Limb (tissue), 2 donors: ENCODE measurements around the gene RPL19.
A peak's percentile ranks its signal among the peaks of the same experiment; 100 is the strongest.

Source experiments
- DNase-seq, 2 donors: peaks; one replicate each; pipeline ENCODE4 v3.0.0-alpha.2; 2016; ENCODE audit errors: extremely low spot score in 2 of 2

RPL19 gene

DNA sequence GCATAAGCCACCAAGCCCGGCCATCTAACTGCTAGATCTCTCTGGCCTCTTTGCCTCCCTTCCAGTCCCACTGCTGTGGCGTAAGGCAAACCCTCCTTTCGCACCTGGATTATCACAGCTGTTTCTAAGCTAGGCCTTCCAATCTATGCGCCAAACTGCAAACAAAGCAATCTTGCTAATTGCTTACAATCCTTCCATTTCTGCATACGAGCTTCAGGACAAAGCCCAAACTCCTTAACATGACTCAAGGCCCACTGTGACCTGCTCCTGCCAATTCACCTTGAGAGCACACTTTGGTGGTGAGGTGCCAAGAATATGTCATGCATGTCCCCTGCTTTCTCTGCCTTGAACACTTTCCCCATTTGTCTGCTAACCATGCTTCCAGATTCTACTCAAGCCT is 28.1 kb upstream of the RPL19 start:
- no peak for DNase-seq

DNA sequence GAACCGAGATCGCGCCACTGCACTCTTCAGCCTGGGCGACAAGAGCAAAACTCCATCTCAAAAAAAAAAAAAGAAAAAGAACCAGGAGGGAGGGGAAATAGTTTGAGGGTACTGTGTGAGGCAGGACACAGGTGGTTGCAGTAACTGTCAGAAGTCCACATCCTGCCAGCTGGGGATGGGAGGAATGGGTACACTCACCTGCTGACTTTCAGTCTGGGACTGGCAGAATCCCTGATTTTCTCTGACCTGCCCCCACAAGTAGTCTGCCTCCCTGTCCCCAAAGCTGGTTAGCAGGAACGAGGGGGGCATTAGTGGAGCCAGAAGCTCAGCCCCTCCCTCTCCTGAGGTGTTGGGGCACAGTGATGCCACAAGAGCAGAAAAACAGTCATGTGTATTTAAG is 27.0 kb upstream of the RPL19 start:
- no peak for DNase-seq

DNA sequence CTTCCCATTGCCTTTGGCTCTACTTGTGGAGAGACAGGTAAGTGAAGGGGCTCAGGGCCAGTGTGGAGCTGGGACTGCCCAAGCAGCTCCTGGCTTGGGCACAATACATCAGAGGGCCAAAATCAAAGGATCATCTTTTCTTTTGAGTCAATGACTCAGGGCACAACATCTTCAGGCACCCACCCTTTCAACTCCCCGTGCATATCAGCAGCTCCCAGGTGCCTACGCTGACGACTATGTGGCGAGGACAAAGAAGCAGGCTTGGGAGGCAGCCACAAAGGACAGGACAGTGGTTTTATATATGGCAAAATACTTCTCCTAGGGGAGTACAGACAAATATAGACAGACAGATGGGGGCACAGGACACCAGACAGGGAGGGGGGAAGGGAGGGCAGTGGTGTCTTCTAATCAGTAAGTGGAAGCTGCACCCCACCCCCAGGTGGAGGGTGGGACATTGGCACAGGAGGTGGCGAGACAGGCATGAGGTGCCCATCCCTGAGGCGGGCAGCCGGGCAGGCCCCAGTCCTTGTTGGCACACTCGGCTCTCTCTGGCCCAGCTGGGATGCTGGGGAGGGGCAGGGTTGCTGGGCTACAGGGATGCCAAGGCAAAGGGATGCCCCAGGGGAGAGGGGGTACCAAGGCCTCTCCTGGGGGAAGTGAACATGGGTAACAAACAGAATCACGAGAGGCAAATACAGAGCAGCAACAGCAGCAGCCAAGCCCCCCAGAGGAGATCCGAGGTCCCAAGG is 26.4 kb upstream of the RPL19 start:
- peak in 1 of 2 donors; percentile 44 for DNase-seq

DNA sequence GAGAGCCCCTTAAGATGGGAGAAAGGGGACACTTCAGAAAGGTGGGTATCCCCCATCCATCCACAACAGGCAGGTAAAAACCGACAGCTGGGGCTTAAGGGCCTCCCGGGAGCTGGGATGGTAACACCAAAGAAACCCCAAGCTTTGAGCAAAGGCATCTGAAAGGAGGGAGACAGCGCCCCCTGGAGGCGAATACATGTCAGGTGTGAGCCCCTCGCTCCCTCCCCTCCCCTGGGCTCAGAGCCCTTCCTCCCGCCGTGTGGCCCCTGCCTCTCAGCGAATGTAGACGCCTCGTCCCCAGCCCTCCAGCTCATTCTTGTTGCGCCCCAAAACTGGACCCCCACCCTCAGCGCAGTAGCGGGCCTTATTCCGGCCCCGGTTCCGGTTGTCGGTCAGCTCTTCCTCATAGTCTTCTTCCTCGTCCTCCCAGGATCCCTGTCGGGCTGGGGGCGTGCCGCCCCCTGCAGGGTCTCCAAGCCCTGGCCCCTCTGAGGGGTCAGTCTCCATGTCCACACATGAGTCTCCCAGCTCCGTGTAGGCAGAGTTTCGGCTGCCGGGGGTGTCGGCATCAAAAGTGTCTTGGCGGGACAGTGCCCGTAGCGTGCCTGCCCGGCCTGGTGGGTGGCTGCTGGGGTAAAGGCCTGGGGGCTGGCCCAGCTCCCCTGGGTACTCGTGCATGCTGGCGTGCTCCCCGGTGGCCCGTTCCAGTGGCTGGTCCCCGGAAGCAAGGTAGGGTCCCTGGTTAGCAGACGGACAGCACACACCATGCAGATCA is 25.0 kb upstream of the RPL19 start:
- peak; percentile 73 to 76 for DNase-seq

DNA sequence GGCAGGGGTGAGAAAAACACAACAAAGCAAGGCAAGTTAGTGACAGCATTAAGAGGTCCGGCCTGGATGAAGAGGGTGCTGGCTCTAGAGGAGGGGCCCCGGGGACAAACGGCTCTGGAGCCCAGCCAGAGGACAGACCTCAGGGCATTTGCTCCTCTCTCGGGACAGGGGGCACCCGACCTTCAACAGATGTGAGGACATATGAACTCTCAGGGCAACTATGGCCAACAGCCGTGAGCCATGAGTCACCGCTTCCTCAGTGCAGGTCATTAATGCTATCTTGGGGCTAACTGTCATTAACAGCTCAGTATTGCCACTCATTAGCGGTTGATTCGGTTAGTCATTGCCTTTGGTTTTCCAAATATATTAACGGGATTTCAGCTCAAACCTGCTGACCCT is 24.4 kb upstream of the RPL19 start:
- DNase-seq = no peak

DNA sequence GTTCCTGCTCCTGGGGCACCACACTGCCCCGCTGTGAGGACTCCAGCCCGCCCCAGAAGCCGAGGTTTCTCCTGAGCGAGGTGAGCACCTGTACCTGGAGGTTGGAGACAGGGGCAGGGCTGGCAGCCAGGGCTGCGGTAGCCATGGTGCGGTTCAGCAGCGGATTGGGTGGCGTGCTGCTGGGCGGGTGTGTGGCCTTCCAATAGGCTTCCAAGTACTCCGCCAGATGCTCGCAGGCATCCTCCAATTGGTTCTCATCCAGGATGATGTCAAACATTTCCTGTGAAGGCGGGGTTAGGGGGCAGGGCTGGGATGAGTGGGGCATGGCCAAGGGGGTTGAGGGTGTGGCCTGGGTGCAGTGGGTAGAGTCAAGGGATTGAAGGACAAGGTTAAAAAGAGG is 22.8 kb upstream of the RPL19 start:
- DNase-seq = no peak

DNA sequence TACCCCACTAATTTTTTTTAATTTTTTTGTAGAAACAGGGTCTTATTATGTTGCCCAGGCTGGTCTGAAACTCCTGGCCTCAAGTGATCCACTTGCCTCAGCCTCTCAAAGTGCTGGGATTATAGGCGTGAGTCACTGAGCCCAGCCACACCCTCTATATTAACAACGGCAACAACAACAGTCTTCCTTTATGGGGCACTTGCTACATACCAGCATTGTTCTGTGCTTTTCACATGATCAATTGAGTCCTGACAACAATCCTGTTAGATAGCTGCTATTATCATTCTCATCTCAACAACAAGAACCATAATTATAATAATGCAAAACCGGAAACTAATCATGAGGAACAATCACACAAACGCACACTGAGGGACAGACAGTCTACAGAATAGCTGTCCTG is 21.5 kb upstream of the RPL19 start:
- DNase-seq = no peak

DNA sequence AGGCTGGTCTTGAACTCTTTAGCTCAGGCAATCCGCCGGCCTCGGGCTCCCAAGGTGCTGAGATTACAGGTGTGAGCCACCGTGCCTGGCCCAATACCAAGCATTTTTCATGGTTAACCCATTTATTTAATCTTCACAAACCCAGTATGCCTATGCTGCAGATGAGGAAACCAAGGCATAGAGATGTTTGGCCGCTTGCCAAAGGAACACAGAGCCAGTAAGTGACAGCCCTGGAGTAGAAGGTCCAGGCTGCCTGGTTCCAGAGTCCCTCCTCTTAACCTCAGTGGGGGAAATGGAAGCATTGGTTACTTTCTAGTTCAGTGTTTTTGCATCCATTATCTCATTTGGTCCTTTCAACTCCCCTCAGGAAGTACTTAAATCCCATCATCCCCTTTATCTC is 18.8 kb upstream of the RPL19 start:
- no peak for DNase-seq

DNA sequence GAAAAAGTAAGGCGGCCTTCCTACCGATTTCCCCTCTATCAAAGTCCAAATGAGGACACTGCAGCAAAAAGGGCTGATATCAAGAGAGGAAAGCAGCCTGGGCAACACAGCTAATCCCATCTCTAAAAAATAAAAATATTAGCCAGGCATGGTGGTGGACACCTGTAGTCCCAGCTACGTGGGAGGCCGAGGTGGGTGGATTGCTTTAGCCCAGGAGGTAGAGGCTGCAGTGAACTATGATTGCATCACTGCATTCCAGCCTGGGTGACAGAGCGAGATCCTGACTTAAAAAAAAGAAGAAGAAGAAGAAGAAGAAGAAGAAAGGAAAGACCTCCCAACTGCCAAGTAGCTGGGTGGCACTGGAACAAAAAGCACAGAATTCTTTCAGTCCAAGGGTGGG is 17.0 kb upstream of the RPL19 start:
- DNase-seq = no peak

DNA sequence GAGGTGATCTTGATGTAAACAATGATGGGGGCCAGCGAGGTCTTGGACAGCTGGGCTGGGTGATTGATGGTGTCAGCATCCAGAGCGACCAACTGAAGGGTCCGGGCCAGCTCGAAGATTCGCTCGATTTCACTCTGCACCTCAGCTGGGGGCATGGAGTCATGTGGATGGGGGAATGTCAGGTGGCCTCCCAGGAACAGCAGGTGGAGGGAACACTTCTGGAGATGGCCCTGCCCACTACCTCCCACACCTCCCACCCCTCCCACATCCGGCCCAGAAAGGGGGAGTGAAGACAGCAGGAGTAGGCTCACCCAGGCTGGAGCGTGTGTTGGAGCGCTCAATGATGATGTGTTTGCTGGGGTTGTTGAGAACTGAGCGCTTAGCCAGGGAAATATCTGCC is 16.4 kb upstream of the RPL19 start:
- DNase-seq = no peak

DNA sequence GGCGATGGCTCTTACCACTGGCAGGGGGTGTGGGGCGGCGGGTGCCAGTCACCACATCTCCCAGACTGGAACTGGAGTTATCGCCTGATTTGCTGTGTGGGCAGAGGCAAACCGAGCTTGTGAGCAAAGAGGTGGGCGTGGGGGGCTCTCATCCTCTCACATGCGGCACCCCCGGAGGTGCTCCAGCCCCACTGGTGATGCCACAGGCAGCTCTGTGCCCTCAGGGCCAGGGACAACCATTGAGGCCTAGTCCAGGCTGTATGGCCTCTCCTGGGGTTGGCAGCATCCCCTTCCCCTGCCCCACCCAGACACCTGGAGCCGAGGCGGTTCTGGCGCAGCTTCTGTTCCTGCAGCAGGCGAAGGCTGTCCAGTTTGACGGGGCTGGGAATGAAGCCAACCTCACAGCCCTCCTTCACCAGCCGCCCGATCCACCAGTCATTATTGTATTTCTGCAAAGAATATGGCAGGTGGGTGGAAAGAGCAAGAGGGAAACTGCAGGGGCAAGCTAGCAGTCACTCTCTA is 13.5 kb upstream of the RPL19 start:
- DNase-seq = no peak

DNA sequence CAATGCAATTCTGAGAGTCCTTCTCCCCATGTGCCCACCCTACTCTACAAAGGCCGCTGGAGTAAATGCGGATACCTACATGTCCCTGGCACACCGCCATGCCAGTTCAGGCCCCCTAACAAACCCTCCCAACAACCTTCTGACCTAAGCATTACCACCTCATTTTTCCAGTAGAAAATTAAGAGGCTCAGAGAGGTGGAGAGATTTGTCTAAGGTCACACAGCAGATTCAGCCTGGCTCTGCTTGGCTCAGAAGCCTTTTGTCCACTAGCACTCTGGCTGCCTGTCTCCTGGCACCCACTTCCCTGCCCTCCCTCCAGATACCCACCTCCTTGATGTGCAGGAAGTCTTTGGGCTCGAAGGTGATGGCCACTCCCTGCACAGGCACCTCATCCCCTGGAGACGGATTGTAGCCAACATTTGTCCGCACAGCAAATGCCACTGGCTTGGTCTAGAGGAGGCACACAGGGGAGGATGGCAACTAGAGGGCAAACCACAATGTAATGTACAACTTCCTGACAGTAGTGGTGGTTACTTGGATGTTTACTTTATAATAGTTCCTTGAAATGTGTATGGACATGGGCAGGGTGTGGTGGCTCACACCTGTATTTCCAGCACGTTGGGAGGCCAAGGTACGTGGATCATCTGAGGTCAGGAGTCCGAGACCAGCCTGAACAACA is 12.8 kb upstream of the RPL19 start:
- no peak for DNase-seq

DNA sequence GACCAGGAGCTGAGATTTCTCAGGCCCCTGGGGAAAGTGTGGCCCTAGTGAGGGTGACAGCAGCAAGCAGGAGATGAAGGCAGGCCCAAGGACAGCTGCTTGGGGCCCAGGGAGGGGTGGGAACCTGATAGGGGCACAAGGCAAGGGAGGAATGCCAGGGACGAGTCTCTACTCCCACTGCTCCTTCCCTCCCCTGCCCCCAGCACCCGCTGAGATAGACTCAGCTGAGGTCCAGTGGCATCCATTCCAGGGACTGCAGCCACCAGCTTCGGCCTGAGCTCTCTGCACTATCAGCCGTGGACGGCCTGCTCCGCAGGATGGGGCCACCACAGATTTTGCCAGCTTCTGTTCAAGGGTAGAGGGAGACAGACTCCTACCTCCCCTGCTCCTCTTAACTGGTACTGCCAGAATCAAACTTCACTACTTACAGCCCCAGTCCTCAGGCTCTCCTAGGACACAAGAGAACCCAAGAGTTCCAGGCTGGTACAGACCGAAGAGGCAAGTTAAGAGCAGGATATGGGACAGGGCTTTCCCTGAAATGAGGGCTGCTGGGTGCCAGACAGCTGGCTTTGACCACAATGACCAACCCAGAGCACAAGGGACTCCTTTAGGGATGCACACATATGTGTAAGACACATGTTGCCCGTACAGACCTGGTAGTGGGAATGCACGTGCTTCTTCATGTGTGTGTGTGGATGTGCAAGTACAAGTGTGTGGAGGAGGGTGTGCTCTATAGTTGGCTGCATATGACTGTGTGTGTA is 8.2 kb upstream of the RPL19 start:
- no peak for DNase-seq

DNA sequence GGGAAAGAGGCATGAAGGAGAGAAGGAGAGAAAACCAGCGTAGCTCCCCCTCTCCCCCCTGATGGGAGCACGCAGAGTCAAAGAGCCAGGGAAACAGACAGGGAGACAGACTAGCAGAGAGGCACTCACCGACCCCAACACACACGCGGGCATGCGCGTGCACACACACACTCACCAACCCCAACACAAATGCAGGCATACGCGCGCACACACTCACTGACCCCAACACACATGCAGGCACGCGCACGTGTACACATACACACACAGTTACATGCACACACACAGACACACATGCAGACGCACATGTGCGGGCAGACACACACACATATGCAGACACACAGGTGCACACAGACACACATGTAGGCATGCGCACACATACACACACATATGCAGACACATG is 7.2 kb upstream of the RPL19 start:
- DNase-seq = no peak

DNA sequence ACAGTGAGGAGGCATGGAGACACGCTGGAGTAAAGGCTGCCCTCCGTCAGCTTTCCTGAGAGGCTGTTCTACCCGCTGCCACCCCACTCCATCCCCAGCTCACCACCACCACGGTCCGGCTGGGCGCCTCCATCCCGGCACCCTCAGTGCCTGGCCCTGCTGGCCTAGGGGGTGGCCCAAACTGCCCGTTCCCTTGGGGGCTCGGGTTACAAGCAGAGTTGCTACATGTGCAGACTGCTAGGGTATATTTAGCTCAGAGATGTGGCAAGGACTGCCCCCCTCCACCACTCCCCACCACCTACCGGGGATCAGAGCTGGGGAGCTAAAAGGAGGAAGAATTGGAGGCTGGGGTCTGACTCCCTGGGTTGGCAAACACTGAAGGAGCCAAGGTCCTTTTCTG is 6.7 kb upstream of the RPL19 start:
- no peak for DNase-seq

DNA sequence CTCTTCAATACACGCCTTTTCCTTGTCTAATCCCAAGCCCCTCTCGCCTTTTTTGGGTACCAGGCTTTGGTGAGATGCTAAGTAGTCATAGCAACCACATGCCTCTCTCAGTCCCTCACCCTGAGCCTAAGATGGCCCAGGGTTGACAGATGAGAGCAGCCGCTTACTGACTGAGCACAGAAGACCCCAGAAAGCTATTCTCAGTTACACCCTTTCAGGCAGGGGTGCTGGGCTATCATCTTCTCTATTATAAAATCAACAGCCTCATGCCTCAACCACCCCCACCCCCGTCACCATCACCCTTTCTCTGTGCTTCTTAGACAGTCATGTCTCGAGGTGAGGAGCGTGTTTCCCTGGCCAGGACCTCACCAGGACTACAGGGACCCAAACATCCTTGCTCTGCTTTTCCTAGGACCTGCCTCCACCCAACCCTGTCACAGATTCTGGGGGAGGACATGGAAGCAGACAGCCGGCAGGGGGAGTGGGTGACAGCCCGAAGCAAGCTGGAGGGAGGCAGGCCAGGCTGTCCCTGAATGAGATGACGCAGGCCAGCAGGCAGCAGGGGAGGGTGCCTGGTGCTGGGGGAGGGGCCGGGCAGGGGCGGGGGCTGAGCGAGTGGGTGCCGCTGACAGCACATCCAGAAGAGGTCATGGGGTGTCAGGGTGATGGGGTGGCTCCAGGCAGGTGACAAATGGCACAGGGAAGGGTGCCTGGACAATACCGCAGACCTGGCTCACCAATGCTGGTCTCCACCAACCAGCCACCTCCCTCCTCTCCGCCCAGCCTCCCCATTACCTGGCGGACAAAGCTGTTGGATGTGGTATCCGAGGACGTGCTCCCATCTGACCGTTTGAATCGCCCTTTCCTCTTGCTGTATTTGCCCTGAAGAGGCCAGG is 5.7 kb upstream of the RPL19 start:
- peak; percentile 55 to 77 for DNase-seq

DNA sequence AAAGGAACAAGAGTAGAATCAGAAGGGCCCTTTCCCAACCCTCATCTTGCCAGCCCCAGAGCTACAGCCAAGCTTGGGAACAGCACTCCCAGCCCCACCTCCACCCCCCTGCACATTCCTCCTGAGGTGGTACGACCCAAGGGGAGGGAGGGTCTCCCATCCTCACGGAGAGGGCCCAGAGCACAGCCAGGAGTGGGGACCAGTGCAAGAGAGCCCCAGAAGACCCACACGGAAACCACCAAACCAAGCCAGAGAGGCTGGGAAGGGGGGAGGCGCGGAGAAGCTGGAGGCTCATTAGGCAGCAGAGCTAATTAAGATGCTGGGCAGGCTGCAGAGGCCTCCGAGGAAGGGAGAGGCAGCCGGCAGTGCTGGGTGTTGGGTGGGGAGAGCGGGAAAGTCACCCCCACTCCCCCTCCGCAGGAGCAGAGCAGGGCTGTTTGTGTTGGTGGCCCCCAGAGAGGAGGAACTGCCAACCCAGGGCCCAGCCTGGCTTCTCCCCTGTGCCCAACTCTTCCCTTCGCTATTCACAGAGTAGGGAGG is 5.0 kb upstream of the RPL19 start:
- no peak for DNase-seq

DNA sequence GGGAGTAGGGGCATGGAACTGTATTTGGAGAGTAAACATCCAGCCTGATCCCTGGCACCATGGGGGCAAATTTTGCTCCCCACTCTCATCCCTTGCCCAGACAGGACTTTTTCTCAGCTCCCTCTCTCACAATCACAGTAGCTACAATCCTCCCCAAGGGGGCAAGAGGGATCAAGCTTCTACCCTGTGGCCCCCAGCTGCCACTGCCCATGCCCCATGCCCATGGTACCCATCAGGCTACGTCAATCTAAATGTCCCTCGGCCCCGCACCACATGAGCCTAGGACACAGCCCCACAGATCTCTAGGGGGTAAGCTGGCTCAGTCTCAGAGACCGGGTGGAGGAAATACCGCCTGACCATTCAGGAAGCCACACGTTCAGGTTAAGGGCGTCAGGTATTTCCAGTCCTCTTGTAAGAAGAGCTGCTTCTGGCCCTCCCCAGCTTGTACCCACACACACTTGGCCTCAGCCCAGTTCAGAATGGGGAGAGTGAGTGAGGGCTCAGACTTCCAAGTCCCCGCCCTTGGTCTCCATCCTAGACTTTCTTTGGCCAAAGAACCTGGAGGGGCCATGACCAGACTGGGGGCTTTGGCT is 4.4 kb upstream of the RPL19 start:
- DNase-seq = no peak

DNA sequence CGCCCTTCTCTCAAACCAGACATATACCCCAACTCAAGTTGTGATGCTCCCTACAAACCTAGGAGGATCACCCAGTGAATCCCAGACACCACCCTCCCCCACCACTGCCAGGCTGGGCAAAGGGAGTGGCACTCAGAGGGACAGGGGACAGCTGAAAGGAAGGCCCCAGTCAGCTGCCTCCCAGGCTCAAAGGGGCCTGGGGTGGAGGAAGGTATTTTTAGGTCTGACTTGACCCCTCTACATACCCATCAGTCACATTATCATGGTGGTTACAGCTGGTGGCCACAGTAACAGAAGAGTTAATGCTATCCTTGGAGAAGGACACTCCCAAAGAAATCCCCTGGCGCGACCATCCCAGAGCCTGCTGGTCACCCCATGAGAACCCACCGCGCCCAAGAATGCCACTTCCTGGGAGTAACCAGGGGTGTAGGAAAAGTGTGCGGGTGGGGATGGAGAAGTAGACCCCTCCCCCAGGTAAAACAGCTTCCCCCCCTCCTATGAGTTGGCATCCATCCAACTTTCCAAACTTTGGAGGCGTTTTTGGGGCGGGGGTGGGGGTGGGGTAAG is 3.8 kb upstream of the RPL19 start:
- DNase-seq = peak in 1 of 2 donors; percentile 62
